Sigmoid colon (tissue), 7 donors: ENCODE measurements around the gene WDSUB1. TPM values are rescaled to one million over a fixed set of nuclear protein-coding genes. Genes with fewer than 3 reads are reported as not detected.

Source experiments
- DNase-seq: peaks from one replicate; pipeline ENCODE4 v3.0.0-alpha.2; 2019
- H3K27ac ChIP-seq, 4 donors: fragments of 200-600 bp; sonication (generic); one replicate each; pipeline ENCODE4 v1.5.1; 2016 to 2019; ENCODE audit warnings: mild to moderate bottlenecking in 1 of 4
- H3K27me3 ChIP-seq, 3 donors: fragments of 200-600 bp; sonication (generic); one replicate each; pipeline ENCODE4 v1.5.1; 2019; ENCODE audit warnings: mild to moderate bottlenecking in 1 of 3
- H3K36me3 ChIP-seq, 4 donors: fragments of 200-600 bp; sonication (generic); one replicate each; pipeline ENCODE4 v1.5.1; 2016 to 2019
- H3K4me1 ChIP-seq, 4 donors: fragments of 200-600 bp; sonication (generic); one replicate each; pipeline ENCODE4 v1.5.1; 2017 to 2019
- H3K4me3 ChIP-seq, 4 donors: fragments of 200-600 bp; sonication (generic); one replicate each; pipeline ENCODE4 v1.5.1; 2017 to 2019; ENCODE audit warnings: mild to moderate bottlenecking in 2 of 4, moderate library complexity in 1 of 4
- H3K9me3 ChIP-seq, 4 donors: fragments of 200-600 bp in 3 of 4; sonication (generic) in 3 of 4; one replicate each; pipeline versions ENCODE4 v1.5.1 to v1.6.1; 2013 to 2019
- EP300 ChIP-seq, 4 donors: sonication (generic); formaldehyde crosslinking; IDR thresholded peaks; one replicate each; pipeline ENCODE4 v1.6.1; 2017; ENCODE audit warnings: antibody characterized with exemption in 4 of 4
- POLR2A ChIP-seq, 2 donors: fragments of 450-650 bp; IDR thresholded peaks; one replicate each; pipeline ENCODE4 v1.6.1; 2016; ENCODE audit warnings: antibody characterized with exemption in 2 of 2, mild to moderate bottlenecking in 2 of 2, moderate library complexity in 2 of 2
- POLR2AphosphoS5 ChIP-seq, 4 donors: sonication (generic); formaldehyde crosslinking; IDR thresholded peaks; one replicate each; pipeline ENCODE4 v1.6.1; 2017; ENCODE audit warnings: antibody characterized with exemption in 4 of 4
- WGBS, 2 donors: extraction: QIAGEN DNeasy Blood & Tissue Kit; methylation state at CpG; one replicate each; pipeline ENCODE4 v1.1.7; 2013; 5-methylcytosine and 5-hydroxymethylcytosine counted together
- intact Hi-C: fragments of 100-400 bp; cut with DNase I; formaldehyde crosslinking; loops from one replicate; pipeline ENCODE4 v1.15.1; 2023
- polyA plus RNA-seq, 3 donors: library from polyadenylated mRNA; stranded (reverse); fragments of 200-250 nt; gene quantifications; one replicate each; pipeline ENCODE4 v1.2.3, GENCODE V29; 2013
- total RNA-seq, 4 donors: library from RNA; depleted of rRNA; stranded (reverse); fragments of >200 nt; gene quantifications; one replicate each; pipeline ENCODE4 v1.1.0, GENCODE V29; 2016
- TF ChIP-seq, protein P1 (sequence below), 4 experiments: fragments of 450-650 bp in 3 of 4; fragments of 200-600 bp in 1 of 4; IDR thresholded peaks; one replicate each; pipeline ENCODE4 v1.5.1; 2016 to 2019; ENCODE audit warnings: antibody characterized with exemption in 4 of 4, mild to moderate bottlenecking in 3 of 4, moderate library complexity in 2 of 4
- donor health status: healthy with polysubstance abuse.
- donor health status: Bipolar disorder and iron deficiency.
- donor health status: healthy.

Gene WDSUB1
- total and polyA plus RNA-seq, 7 donors: 5.6 to 23.0 (median 8.9) TPM

DNA sequence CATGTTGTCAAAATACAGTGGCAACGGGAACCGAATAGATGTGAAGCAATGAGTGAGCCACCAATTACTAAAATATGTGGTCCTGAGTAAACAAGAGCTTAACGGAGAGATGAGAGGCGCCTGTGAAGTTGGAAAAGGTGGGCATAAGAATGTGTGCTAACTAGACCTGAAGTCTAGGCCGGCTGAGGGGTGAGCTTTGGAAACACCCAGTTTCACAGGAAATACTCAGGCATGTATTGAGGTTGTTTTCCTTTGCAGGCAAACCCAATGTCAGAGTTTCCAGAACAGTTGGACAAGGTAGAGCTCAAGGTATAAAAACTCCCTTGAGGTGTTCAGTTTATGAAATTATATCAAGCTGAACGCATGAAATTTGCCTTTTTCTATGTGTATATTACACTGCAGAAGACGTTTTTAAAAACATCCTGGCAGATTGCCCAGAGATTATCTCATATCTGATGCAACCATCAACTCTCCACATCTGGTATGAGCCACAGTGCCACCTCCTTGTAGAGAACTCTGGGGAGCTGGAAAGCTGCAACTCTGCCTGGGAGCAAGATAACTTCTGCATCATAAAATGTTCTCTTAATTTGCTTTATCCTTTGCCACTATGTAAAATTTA is 3.9 kb upstream of the WDSUB1 start:
- TF ChIP-seq, protein P1, sequence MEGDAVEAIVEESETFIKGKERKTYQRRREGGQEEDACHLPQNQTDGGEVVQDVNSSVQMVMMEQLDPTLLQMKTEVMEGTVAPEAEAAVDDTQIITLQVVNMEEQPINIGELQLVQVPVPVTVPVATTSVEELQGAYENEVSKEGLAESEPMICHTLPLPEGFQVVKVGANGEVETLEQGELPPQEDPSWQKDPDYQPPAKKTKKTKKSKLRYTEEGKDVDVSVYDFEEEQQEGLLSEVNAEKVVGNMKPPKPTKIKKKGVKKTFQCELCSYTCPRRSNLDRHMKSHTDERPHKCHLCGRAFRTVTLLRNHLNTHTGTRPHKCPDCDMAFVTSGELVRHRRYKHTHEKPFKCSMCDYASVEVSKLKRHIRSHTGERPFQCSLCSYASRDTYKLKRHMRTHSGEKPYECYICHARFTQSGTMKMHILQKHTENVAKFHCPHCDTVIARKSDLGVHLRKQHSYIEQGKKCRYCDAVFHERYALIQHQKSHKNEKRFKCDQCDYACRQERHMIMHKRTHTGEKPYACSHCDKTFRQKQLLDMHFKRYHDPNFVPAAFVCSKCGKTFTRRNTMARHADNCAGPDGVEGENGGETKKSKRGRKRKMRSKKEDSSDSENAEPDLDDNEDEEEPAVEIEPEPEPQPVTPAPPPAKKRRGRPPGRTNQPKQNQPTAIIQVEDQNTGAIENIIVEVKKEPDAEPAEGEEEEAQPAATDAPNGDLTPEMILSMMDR (IDR thresholded peaks at IDR 0.05): no peak
- no peak for TF ChIP-seq POLR2A (IDR thresholded peaks at IDR 0.05)
- no peak for TF ChIP-seq EP300 (IDR thresholded peaks at IDR 0.05)
- TF ChIP-seq POLR2AphosphoS5 (IDR thresholded peaks at IDR 0.05): no peak
- H3K27me3 ChIP-seq: no peaks in the 10 kb centered on the region
- H3K27ac ChIP-seq: no peak overlapping the region
- WGBS, 2 donors: 53 to 59% methylated on average over 7 of the region's 7 CpGs
- intact Hi-C loops: no loop called here
- peaks cover 0 to 20% (median 8%) of the 10 kb centered on the region in 4 donors for H3K4me1 ChIP-seq
- no peaks in the 10 kb centered on the region for H3K36me3 ChIP-seq
- H3K9me3 ChIP-seq: no peaks in the 10 kb centered on the region
- no peak overlapping the region for H3K4me3 ChIP-seq
- DNase-seq: no peak

DNA sequence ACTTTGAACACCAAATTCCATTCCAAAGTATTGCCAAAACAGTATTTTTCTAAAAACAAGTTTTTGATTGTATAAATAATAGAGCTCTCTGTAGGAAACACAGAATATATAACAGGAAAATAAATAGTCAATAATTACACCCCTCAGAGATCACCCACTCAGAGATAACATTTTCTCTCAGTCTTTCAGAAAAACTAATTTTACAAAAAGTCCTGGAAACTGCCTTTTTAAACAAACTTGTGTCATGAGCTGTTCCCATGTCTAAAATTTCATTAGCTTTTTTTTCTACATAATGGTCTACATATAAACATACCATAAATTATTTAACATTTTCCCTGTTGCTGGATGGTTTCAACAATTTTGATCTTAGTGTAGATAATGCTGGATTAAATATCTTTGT is 1.2 kb upstream of the WDSUB1 start:
- Histone ChIP-seq H3K27ac (peak overlapping the region; percentile 87 to 88 (median 88)), H3K4me3 (no peak overlapping the region), H3K27me3 (no peaks in the 10 kb centered on the region), H3K4me1 (peaks cover 0 to 23% (median 11%) of the 10 kb centered on the region in 4 donors), H3K9me3 (no peaks in the 10 kb centered on the region), H3K36me3 (no peaks in the 10 kb centered on the region)
- intact Hi-C loops: loop anchor here (10.0 kb wide), 4 partner anchors 327 to 1413 kb away; partner anchors contain the start of genes ACVR1, BAZ2B and MARCHF7
- DNase-seq: no peak
- no peak for TF ChIP-seq POLR2A (IDR thresholded peaks at IDR 0.05)
- TF ChIP-seq, protein P1 (IDR thresholded peaks at IDR 0.05): no peak
- no peak for TF ChIP-seq EP300 (IDR thresholded peaks at IDR 0.05)
- TF ChIP-seq POLR2AphosphoS5 (IDR thresholded peaks at IDR 0.05): no peak

DNA sequence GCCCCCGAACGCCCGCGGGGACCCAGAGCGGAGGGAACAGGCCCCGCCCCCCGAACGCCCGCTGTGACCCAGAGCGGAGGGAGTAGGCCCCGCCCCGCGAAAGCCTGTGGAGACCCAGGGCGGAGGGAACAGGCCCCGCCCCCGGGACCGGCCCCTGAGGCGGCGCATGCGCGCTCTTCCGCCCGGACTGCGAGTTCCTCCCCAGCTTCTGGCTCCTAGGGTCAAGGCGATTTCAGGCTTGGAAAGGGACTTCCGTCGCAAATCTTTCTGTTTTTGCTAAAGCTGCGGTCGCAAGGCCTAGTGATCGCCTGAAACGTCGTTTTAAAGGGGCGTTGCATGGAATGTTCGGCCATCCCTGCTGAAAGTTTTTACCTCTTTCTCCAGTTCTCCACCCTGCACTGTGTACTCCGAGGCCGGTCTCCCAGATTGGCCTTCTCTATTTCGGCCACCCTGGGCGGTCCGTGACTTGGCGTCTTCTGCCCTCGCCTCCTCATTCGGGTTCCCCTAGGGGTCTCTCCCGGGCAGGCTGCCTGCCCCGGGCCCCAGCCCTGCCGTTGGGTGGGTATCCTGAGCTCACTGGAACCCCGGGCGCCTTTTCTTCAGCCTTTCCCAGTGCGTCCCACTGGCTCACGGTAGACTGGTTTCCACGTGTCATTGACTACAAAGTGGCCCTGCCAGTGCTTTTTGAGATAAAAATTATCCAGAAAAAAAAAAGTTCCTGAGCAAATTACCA is 372 bp upstream of the WDSUB1 start:
- Histone ChIP-seq H3K4me1 (peaks cover 0 to 23% (median 11%) of the 10 kb centered on the region in 4 donors), H3K27ac (peak overlapping the region; percentile 87 to 88 (median 88)), H3K27me3 (no peaks in the 10 kb centered on the region), H3K9me3 (no peaks in the 10 kb centered on the region), H3K36me3 (peaks cover 0 to 6% (median 0%) of the 10 kb centered on the region in 4 donors), H3K4me3 (peak overlapping the region; percentile 74 to 99 (median 84))
- WGBS, 2 donors: 1% methylated on average over 50 of the region's 50 CpGs
- TF ChIP-seq, protein P1 (IDR thresholded peaks at IDR 0.05): no peak
- no peak for TF ChIP-seq EP300 (IDR thresholded peaks at IDR 0.05)
- peak; percentile 75 to 92 (median 87) for TF ChIP-seq POLR2AphosphoS5 (IDR thresholded peaks at IDR 0.05)
- peak; percentile 56 to 63 for TF ChIP-seq POLR2A (IDR thresholded peaks at IDR 0.05)
- peak; percentile 98 for DNase-seq
- intact Hi-C loops: loop anchor here (10.0 kb wide), 4 partner anchors 328 to 1412 kb away; partner anchors contain the start of genes ACVR1, BAZ2B and MARCHF7

DNA sequence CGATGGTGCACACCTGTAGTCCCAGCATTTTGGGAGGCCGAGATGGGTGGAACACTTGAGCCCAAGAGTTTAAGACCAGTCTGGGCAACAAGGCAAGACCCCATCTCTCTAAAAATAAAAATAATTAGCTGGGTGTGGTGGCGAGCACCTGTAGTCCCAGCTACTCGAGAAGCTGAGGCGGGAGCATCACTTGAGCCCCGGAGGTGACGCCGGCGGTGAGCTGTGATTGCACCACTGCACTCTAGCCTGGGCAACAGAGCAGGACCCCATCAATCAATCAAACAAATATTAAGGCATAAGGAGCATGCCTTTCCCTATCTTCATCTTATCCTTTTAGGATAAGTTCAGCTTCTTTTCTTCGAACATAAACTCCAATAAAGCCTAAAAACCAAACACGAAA is 1.1 kb downstream of the WDSUB1 start:
- Histone ChIP-seq H3K4me1 (peaks cover 0 to 18% (median 11%) of the 10 kb centered on the region in 4 donors), H3K36me3 (peaks cover 0 to 20% (median 0%) of the 10 kb centered on the region in 4 donors), H3K9me3 (no peaks in the 10 kb centered on the region), H3K4me3 (peak overlapping the region; percentile 74 to 99 (median 84)), H3K27me3 (no peaks in the 10 kb centered on the region), H3K27ac (peak overlapping the region; percentile 87 to 88 (median 88))
- intact Hi-C loops: loop anchor here (10.0 kb wide), 4 partner anchors 329 to 1411 kb away; partner anchors contain the start of genes ACVR1, BAZ2B and MARCHF7
- WGBS, 2 donors: 65 to 88% methylated on average over 11 of the region's 11 CpGs
- DNase-seq: no peak
- TF ChIP-seq, protein P1 (IDR thresholded peaks at IDR 0.05): no peak
- TF ChIP-seq POLR2A (IDR thresholded peaks at IDR 0.05): no peak
- TF ChIP-seq POLR2AphosphoS5 (IDR thresholded peaks at IDR 0.05): no peak
- TF ChIP-seq EP300 (IDR thresholded peaks at IDR 0.05): no peak
